Measurements from ENCODE around the gene SAMD10. TPM values are rescaled to one million over a fixed set of nuclear protein-coding genes. Genes with fewer than 3 reads are reported as not detected.
"Not testable (repeated sequence)": the region's sequence is repeated elsewhere in the genome, so short reads cannot be mapped to it uniquely, and the experiment has no call there.

Gene SAMD10
- total RNA-seq, 1 experiment from 2014 or later, result 5.7 TPM

- TF ChIP-seq, protein P1, sequence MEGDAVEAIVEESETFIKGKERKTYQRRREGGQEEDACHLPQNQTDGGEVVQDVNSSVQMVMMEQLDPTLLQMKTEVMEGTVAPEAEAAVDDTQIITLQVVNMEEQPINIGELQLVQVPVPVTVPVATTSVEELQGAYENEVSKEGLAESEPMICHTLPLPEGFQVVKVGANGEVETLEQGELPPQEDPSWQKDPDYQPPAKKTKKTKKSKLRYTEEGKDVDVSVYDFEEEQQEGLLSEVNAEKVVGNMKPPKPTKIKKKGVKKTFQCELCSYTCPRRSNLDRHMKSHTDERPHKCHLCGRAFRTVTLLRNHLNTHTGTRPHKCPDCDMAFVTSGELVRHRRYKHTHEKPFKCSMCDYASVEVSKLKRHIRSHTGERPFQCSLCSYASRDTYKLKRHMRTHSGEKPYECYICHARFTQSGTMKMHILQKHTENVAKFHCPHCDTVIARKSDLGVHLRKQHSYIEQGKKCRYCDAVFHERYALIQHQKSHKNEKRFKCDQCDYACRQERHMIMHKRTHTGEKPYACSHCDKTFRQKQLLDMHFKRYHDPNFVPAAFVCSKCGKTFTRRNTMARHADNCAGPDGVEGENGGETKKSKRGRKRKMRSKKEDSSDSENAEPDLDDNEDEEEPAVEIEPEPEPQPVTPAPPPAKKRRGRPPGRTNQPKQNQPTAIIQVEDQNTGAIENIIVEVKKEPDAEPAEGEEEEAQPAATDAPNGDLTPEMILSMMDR (conservative IDR thresholded peaks at IDR 0.05), result no peak
- Mint-ChIP-seq H3K4me1 (peaks cover 31 to 34% of the 10 kb centered on the region in 2 experiments), H3K27me3 (ENCODE audit: low read depth) (peaks cover 5% of the 10 kb centered on the region; the same call in 1 of the 2 replicates), H3K36me3 (ENCODE audit: insufficient read depth in 1 of 3, low read depth in 3 of 3) (peaks cover 1 to 6% (median 3%) of the 10 kb centered on the region in 3 experiments; a peak in 2 of 7 replicates), H3K27ac (no peak overlapping the region), H3K4me3 (peak overlapping the region; percentile 25 to 57; a peak in 3 of 5 replicates), H3K9me3 (no peaks in the 10 kb centered on the region)
- H3K23ac ChIP-seq (ENCODE audit: insufficient read length, low read depth, low read length), result no peak overlapping the region
- 0 out of 2 replicates have a peak, but pooled peaks cover 3% of the 10 kb centered on the region for H3K4me1 ChIP-seq (ENCODE audit: insufficient read depth, low read length)
- peaks cover 13% of the 10 kb centered on the region for H3K23me2 ChIP-seq (ENCODE audit: insufficient read length, low read depth, low read length, poor library complexity, severe bottlenecking)
- no peaks in the 10 kb centered on the region for H4K20me1 ChIP-seq (ENCODE audit: control insufficient read depth, insufficient read depth, insufficient read length)
- no peak overlapping the region for H3K56ac ChIP-seq (ENCODE audit: insufficient read length, low read depth, low read length)
- H2BK5ac ChIP-seq (ENCODE audit: insufficient read length, low read length), result no peak overlapping the region
- no peak overlapping the region for H3K4ac ChIP-seq (ENCODE audit: low read depth, low read length)
- no peaks in the 10 kb centered on the region for H3K9me3 ChIP-seq (ENCODE audit: control insufficient read depth, low read depth, low read length)
- no peak for DNase-seq
- no peak overlapping the region for H2BK20ac ChIP-seq (ENCODE audit: low read depth, low read length, poor library complexity, severe bottlenecking)
- no CpG with 5 or more reads among the region's 18 CpGs for WGBS (ENCODE audit: extremely low coverage, insufficient read length, low lambda C conversion rate)
- no peak overlapping the region; the same call in 1 of the 2 replicates for H3K14ac ChIP-seq (ENCODE audit: insufficient read depth, low read length)
- H3K79me2 ChIP-seq (ENCODE audit: insufficient read depth, low read length), result peaks cover 4% of the 10 kb centered on the region; the same call in 1 of the 2 replicates
- H2AFZ ChIP-seq (ENCODE audit: low read length), result no peak overlapping the region
- H2BK120ac ChIP-seq (ENCODE audit: low read depth, low read length, poor library complexity, severe bottlenecking), result no peak overlapping the region
- no peak overlapping the region for H3K9ac ChIP-seq (ENCODE audit: extremely low read depth, insufficient read length, low read length)
- peaks cover 1% of the 10 kb centered on the region for H3K79me1 ChIP-seq (ENCODE audit: insufficient read depth, low read depth, low read length, poor library complexity, severe bottlenecking)
- H4K8ac ChIP-seq (replicated peaks; ENCODE audit: insufficient read length, low read depth, low read length), result no peak overlapping the region
- H4K5ac ChIP-seq (ENCODE audit: insufficient read length, low read depth, low read length), result no peak overlapping the region
- H3K4me2 ChIP-seq (ENCODE audit: insufficient read depth, insufficient read length, low read length), result no peak overlapping the region
- no peak overlapping the region for H2BK15ac ChIP-seq (ENCODE audit: low read depth, low read length)
- H3T11ph ChIP-seq (ENCODE audit: low read length), result no peak overlapping the region
- no peak overlapping the region for H3K27ac ChIP-seq (ENCODE audit: insufficient read length, low read depth, low read length)
- no peaks in the 10 kb centered on the region for H3K27me3 ChIP-seq (ENCODE audit: insufficient read depth, low read length)
- no peak overlapping the region for H4K91ac ChIP-seq (ENCODE audit: insufficient read length, low read depth, low read length)
- H2BK12ac ChIP-seq (ENCODE audit: insufficient read length, low read depth, low read length), result no peak overlapping the region
- H3K18ac ChIP-seq (ENCODE audit: insufficient read length, low read depth, low read length), result no peak overlapping the region
- no peak overlapping the region for H2AK5ac ChIP-seq (ENCODE audit: insufficient read length, low read length)
These were observed 2.3 kb downstream of the SAMD10 start for GRCh38 chr20:63976980-63977738.

- H3K4me3 Mint-ChIP-seq, result not testable (repeated sequence)
These were observed 2.9 kb downstream of the SAMD10 start for GRCh38 chr20:63976511-63976910.

More at GRCh38 chr20:63976511-63976910, 2.9 kb downstream of the SAMD10 start:
- not testable (repeated sequence) for H2AK5ac ChIP-seq (ENCODE audit: insufficient read length, low read length); H2AFZ ChIP-seq (ENCODE audit: low read length); H3K27me3 Mint-ChIP-seq (ENCODE audit: low read depth); DNase-seq; H3K18ac ChIP-seq (ENCODE audit: insufficient read length, low read depth, low read length); H3K36me3 Mint-ChIP-seq (ENCODE audit: insufficient read depth in 1 of 3, low read depth in 3 of 3); H3K9me3 ChIP-seq (ENCODE audit: control insufficient read depth, low read depth, low read length); H3K14ac ChIP-seq (ENCODE audit: insufficient read depth, low read length); H2BK5ac ChIP-seq (ENCODE audit: insufficient read length, low read length); H3K27me3 ChIP-seq (ENCODE audit: insufficient read depth, low read length); H3K79me2 ChIP-seq (ENCODE audit: insufficient read depth, low read length); H3K79me1 ChIP-seq (ENCODE audit: insufficient read depth, low read depth, low read length, poor library complexity, severe bottlenecking); H3K9ac ChIP-seq (ENCODE audit: extremely low read depth, insufficient read length, low read length); H2BK12ac ChIP-seq (ENCODE audit: insufficient read length, low read depth, low read length); H3K9me3 Mint-ChIP-seq; H3K23ac ChIP-seq (ENCODE audit: insufficient read length, low read depth, low read length); H3K27ac Mint-ChIP-seq; H3K27ac ChIP-seq (ENCODE audit: insufficient read length, low read depth, low read length); H2BK20ac ChIP-seq (ENCODE audit: low read depth, low read length, poor library complexity, severe bottlenecking); H3T11ph ChIP-seq (ENCODE audit: low read length); H2BK120ac ChIP-seq (ENCODE audit: low read depth, low read length, poor library complexity, severe bottlenecking); H3K56ac ChIP-seq (ENCODE audit: insufficient read length, low read depth, low read length); H2BK15ac ChIP-seq (ENCODE audit: low read depth, low read length); H4K20me1 ChIP-seq (ENCODE audit: control insufficient read depth, insufficient read depth, insufficient read length); H3K4me1 ChIP-seq (ENCODE audit: insufficient read depth, low read length); H4K91ac ChIP-seq (ENCODE audit: insufficient read length, low read depth, low read length); H3K4me2 ChIP-seq (ENCODE audit: insufficient read depth, insufficient read length, low read length); H4K5ac ChIP-seq (ENCODE audit: insufficient read length, low read depth, low read length); H3K4ac ChIP-seq (ENCODE audit: low read depth, low read length); H4K8ac ChIP-seq (replicated peaks; ENCODE audit: insufficient read length, low read depth, low read length)
- H3K4me1 Mint-ChIP-seq, result peaks cover 29 to 31% of the 10 kb centered on the region in 2 experiments
- WGBS (ENCODE audit: extremely low coverage, insufficient read length, low lambda C conversion rate), result no CpG with 5 or more reads among the region's 7 CpGs
- peaks cover 13% of the 10 kb centered on the region for H3K23me2 ChIP-seq (ENCODE audit: insufficient read length, low read depth, low read length, poor library complexity, severe bottlenecking)

Data from H9 (cell line).